HUES48 (cell line): ENCODE measurements around the gene RPS27L.

ENCODE experiments used
- H3K27ac ChIP-seq: one replicate; pipeline ENCODE4 v1.7.0; 2013; ENCODE audit warnings: low read depth, low read length, inconsistent platforms
- H3K27me3 ChIP-seq: 2 replicates; pipeline ENCODE4 v1.6.1; 2013; ENCODE audit warnings: mild to moderate bottlenecking, low read length; ENCODE audit not compliant: control insufficient read depth, insufficient read depth
- H3K36me3 ChIP-seq: 2 replicates; pipeline ENCODE4 v1.6.1; 2013; ENCODE audit warnings: low read length; ENCODE audit not compliant: control insufficient read depth, insufficient read depth
- H3K4me1 ChIP-seq: 2 replicates; pipeline ENCODE4 v1.6.1; 2013; ENCODE audit warnings: mild to moderate bottlenecking, low read length; ENCODE audit not compliant: control insufficient read depth, insufficient read depth
- H3K4me3 ChIP-seq: 2 replicates; pipeline ENCODE4 v1.5.1; 2013; ENCODE audit warnings: mild to moderate bottlenecking, low read depth, low read length
- H3K9ac ChIP-seq: 2 replicates; pipeline ENCODE4 v1.6.1; 2013; ENCODE audit warnings: mild to moderate bottlenecking, low read depth, low read length, moderate library complexity
- H3K9me3 ChIP-seq: 2 replicates; pipeline ENCODE4 v1.6.1; 2013; ENCODE audit warnings: low read length; ENCODE audit not compliant: control insufficient read depth, insufficient read depth

RPS27L gene

DNA sequence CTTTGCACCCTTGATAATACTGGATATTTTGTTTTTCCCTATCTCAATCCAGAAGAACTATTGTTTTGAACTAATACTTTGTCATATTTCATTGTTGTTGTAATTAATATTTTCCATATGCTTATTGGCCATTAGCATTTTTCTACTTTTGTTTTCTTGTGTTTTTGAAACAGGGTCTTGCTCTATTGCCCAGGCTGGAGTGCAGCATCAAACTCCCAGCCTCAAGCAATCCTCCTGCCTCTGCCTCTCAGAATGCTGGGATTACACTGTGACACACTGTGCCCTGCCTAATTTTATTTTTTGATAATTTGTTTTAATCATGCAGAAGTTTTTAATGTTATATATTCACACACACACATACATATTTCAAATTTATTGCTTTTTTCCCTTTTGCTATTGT is 3.4 kb upstream of the RPS27L start:
- H3K4me3 ChIP-seq = no peak overlapping the region
- H3K4me1 ChIP-seq = no peaks in the 10 kb centered on the region
- H3K9ac ChIP-seq = no peak overlapping the region
- H3K36me3 ChIP-seq = no peaks in the 10 kb centered on the region
- H3K27me3 ChIP-seq = no peaks in the 10 kb centered on the region
- no peak overlapping the region for H3K27ac ChIP-seq
- H3K9me3 ChIP-seq = no peaks in the 10 kb centered on the region

DNA sequence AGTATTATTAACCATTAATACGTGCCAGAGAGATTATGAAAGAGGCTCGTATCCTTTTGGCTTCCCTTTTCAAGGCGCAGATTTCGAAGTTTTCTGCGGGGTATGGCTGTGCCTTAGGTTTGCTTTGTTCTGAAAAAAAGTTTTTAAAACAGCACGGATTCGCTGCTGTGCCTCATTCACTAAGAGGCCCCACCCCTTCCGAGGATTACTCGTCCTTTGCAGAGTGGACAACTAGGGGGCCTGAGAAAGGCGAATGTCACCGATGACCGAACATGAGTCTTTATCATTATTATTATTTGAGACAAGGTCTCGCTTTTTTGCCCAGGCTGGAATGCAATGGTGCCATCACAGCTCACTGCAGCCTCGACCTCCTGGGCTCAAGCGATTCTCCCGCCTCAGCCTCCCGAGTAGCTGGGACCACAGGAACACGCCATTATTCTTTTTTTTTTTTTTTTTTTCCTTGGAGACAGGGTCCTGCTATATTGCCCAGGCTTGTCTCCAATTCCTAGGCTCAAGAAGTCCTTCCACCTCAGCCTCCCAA is 684 bp upstream of the RPS27L start:
- no peaks in the 10 kb centered on the region for H3K27me3 ChIP-seq
- H3K9me3 ChIP-seq = no peaks in the 10 kb centered on the region
- peak overlapping the region; percentile 94 for H3K27ac ChIP-seq
- peak overlapping the region; percentile 93 for H3K4me3 ChIP-seq
- peaks cover 22% of the 10 kb centered on the region for H3K36me3 ChIP-seq
- H3K9ac ChIP-seq = peak overlapping the region; percentile 87
- H3K4me1 ChIP-seq = no peaks in the 10 kb centered on the region

- Histone ChIP-seq H3K36me3 (peaks cover 26% of the 10 kb centered on the region), H3K27me3 (no peaks in the 10 kb centered on the region), H3K9ac (peak overlapping the region; percentile 87), H3K27ac (peak overlapping the region; percentile 94), H3K4me3 (peak overlapping the region; percentile 93), H3K9me3 (no peaks in the 10 kb centered on the region), H3K4me1 (no peaks in the 10 kb centered on the region)
Observed at GRCh38 chr15:63156755-63157117, 541 bp downstream of the RPS27L start.

- Histone ChIP-seq H3K4me1 (no peaks in the 10 kb centered on the region), H3K27ac (peak overlapping the region; percentile 94), H3K9me3 (no peaks in the 10 kb centered on the region)
Observed at GRCh38 chr15:63156086-63156710, 1.1 kb downstream of the RPS27L start.

DNA sequence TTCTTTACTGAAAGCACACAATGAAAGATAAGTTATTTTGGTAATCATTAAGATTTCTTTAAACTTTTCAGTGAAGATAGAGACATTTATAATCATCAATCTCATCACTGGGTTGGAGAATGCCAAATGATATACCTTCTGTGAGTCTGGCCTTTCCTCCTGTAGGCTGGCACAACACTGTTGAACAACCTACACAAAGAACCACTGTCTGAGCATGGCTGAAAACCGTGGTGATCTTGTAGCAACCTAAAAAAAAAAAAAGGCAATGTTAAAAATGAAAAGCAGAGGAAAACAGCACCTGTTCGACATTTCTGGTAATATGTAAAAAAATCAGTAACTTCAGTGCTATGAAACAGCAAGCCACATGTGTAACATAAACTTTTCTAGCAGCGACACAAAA is 1.8 kb downstream of the RPS27L start:
- Histone ChIP-seq H3K4me3 (peak overlapping the region; percentile 93), H3K9ac (no peak overlapping the region), H3K27ac (no peak overlapping the region)

More at GRCh38 chr15:63156086-63156710, 1.1 kb downstream of the RPS27L start:
- Histone ChIP-seq H3K27me3 (no peaks in the 10 kb centered on the region), H3K36me3 (peaks cover 26% of the 10 kb centered on the region), H3K9ac (peak overlapping the region; percentile 87), H3K4me3 (peak overlapping the region; percentile 93)

GRCh38 chr15:63151665-63152064 is 5.6 kb downstream of the RPS27L start:
- H3K4me1 ChIP-seq = no peaks in the 10 kb centered on the region
- no peaks in the 10 kb centered on the region for H3K9me3 ChIP-seq
- peaks cover 26% of the 10 kb centered on the region for H3K36me3 ChIP-seq
- H3K27ac ChIP-seq = no peak overlapping the region
- H3K4me3 ChIP-seq = no peak overlapping the region
- no peaks in the 10 kb centered on the region for H3K27me3 ChIP-seq
- no peak overlapping the region for H3K9ac ChIP-seq

More for the DNA sequence above, 1.8 kb downstream of the RPS27L start:
- Histone ChIP-seq H3K36me3 (peaks cover 26% of the 10 kb centered on the region), H3K27me3 (no peaks in the 10 kb centered on the region), H3K4me1 (no peaks in the 10 kb centered on the region), H3K9me3 (no peaks in the 10 kb centered on the region)

DNA sequence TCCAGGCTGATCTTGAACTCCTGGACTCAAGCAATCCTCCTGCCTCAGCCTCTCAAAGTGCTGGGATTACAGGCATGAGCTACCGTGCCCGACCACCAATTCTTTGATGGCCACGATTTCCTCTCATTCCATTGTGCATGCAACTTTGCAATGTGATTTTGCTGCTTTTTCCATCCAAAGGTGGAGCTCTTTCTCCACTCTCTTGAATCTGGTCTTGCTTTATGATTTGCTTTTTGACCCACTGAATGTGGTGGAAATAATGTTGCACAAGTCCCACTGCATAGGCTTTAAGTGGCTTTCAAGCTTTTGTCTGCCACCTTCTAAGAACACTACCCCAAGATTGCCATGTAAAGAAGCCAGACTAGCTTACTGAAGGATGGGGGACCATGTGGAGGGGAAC is 10.6 kb downstream of the RPS27L start:
- Histone ChIP-seq H3K36me3 (no peaks in the 10 kb centered on the region), H3K9me3 (no peaks in the 10 kb centered on the region), H3K27ac (no peak overlapping the region), H3K4me3 (no peak overlapping the region), H3K9ac (no peak overlapping the region), H3K4me1 (no peaks in the 10 kb centered on the region), H3K27me3 (no peaks in the 10 kb centered on the region)

GRCh38 chr15:63145426-63145825 is 11.9 kb downstream of the RPS27L start:
- Histone ChIP-seq H3K9ac (no peak overlapping the region), H3K36me3 (no peaks in the 10 kb centered on the region), H3K4me1 (no peaks in the 10 kb centered on the region), H3K27ac (no peak overlapping the region), H3K27me3 (no peaks in the 10 kb centered on the region), H3K9me3 (no peaks in the 10 kb centered on the region), H3K4me3 (no peak overlapping the region)

GRCh38 chr15:63140936-63141335 is 16.3 kb downstream of the RPS27L start:
- H3K9me3 ChIP-seq = no peaks in the 10 kb centered on the region
- no peak overlapping the region for H3K27ac ChIP-seq
- no peaks in the 10 kb centered on the region for H3K36me3 ChIP-seq
- no peaks in the 10 kb centered on the region for H3K4me1 ChIP-seq
- H3K9ac ChIP-seq = no peak overlapping the region
- no peaks in the 10 kb centered on the region for H3K27me3 ChIP-seq
- no peak overlapping the region for H3K4me3 ChIP-seq

DNA sequence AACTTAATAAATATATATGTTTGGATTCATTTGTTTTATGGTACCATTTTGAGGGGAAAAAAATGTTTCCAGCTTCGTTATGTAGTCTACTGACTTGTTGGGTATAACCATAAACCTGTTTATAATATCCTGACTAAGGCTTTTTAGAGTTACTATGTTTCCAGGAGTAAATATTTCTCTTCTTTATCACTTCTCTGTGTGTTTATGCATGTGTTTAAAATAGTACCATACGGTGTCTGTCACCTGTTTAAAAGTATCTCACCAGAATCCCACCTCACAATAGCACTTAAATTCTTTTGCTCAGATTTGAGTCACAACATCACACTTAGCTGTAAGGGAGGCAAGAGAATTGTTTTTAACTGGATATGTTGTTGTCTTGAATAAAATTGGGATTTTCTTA is 20.5 kb downstream of the RPS27L start:
- Histone ChIP-seq H3K9me3 (no peaks in the 10 kb centered on the region), H3K36me3 (no peaks in the 10 kb centered on the region), H3K27me3 (no peaks in the 10 kb centered on the region), H3K4me3 (no peak overlapping the region), H3K9ac (no peak overlapping the region), H3K4me1 (no peaks in the 10 kb centered on the region), H3K27ac (no peak overlapping the region)

GRCh38 chr15:63135804-63136203 is 21.5 kb downstream of the RPS27L start:
- Histone ChIP-seq H3K4me1 (no peaks in the 10 kb centered on the region), H3K4me3 (no peak overlapping the region), H3K36me3 (no peaks in the 10 kb centered on the region), H3K27me3 (no peaks in the 10 kb centered on the region), H3K9ac (no peak overlapping the region), H3K27ac (no peak overlapping the region), H3K9me3 (no peaks in the 10 kb centered on the region)
